NCI-H226 (cell line): ENCODE results near the gene NRXN3.

Source experiments
- DNase-seq: peaks from one replicate; pipeline ENCODE4 v3.0.0-alpha.2; 2015

Gene NRXN3

GRCh38 chr14:78327426-78328221, 157.5 kb downstream of the NRXN3 start:
- DNase-seq, result no peak

GRCh38 chr14:78329371-78329770, 159.2 kb downstream of the NRXN3 start:
- no peak for DNase-seq

- no peak for DNase-seq
These were observed 165.4 kb downstream of the NRXN3 start for GRCh38 chr14:78335531-78335930.

- no peak for DNase-seq
These were observed 170.1 kb downstream of the NRXN3 start for GRCh38 chr14:78340250-78340649.

- no peak for DNase-seq
These were observed 171.7 kb downstream of the NRXN3 start for GRCh38 chr14:78341827-78342389.

GRCh38 chr14:78342879-78343278, 172.7 kb downstream of the NRXN3 start:
- DNase-seq, result no peak

- DNase-seq, result no peak
These were observed 174.1 kb downstream of the NRXN3 start for GRCh38 chr14:78344290-78344689.

GRCh38 chr14:78345131-78345744, 175.1 kb downstream of the NRXN3 start:
- no peak for DNase-seq

GRCh38 chr14:78346747-78347146, 176.6 kb downstream of the NRXN3 start:
- DNase-seq, result no peak

GRCh38 chr14:78355109-78355508, 184.9 kb downstream of the NRXN3 start:
- no peak for DNase-seq

GRCh38 chr14:78356391-78356790, 186.2 kb downstream of the NRXN3 start:
- DNase-seq, result no peak

GRCh38 chr14:78358591-78358990, 188.4 kb downstream of the NRXN3 start:
- no peak for DNase-seq

- no peak for DNase-seq
These were observed 189.4 kb downstream of the NRXN3 start for GRCh38 chr14:78359581-78359980.

- no peak for DNase-seq
These were observed 192.8 kb downstream of the NRXN3 start for GRCh38 chr14:78363008-78363407.

GRCh38 chr14:78367355-78367754, 197.2 kb downstream of the NRXN3 start:
- no peak for DNase-seq

GRCh38 chr14:78383060-78383459, 212.9 kb downstream of the NRXN3 start:
- DNase-seq, result no peak

GRCh38 chr14:78398216-78398615, 228.0 kb downstream of the NRXN3 start:
- DNase-seq, result no peak

GRCh38 chr14:78399316-78399889, 229.2 kb downstream of the NRXN3 start:
- DNase-seq, result no peak

- DNase-seq, result no peak
These were observed 231.7 kb downstream of the NRXN3 start for GRCh38 chr14:78401866-78402265.

- DNase-seq, result no peak
These were observed 233.2 kb downstream of the NRXN3 start for GRCh38 chr14:78403278-78403815.

- no peak for DNase-seq
These were observed 235.1 kb downstream of the NRXN3 start for GRCh38 chr14:78405079-78405856.

GRCh38 chr14:78412475-78412874, 242.3 kb downstream of the NRXN3 start:
- DNase-seq, result no peak

- DNase-seq, result no peak
These were observed 244.0 kb downstream of the NRXN3 start for GRCh38 chr14:78414172-78414571.
